ENCODE data around the gene HDAC8.

Gene HDAC8

DNA sequence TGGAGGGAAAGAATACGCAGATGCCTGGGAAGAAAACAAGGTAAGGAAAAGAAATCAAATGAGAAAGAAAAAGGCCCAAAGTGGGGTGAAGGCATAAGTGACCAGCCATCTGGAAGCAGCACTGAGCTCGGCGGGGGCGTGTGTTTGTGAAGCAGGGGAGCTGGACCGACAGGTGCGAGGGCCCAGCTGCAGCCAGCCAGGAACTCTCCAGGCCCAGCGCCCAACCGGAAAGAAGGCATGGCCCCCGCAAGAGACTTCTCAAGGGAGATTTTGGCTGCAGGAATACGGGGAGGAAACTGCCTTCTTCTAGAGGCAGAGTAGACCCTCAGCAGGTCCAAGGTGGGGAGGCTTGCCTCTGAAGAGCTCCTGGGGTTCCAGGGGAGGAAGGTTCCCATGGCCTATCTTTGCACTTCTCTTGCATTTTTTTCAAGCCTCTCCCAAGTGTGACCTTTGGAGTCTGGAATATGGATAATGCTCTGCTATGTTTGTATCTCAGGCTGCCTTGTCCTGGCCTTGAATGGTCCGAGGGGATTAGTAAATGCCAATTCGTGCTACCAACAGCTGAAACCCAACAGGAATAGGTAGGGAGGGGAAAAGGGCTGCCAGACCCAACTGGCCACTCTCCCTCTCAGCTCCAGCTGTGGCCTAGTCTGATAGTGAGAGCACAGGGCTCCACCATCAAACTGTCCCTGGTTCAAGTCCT is 256.1 kb downstream of the HDAC8 start:
- Histone ChIP-seq H3K4me3 (ENCODE audit: low read depth in 1 of 5, low read length in 5 of 5) (no peak overlapping the region), H3K36me3 (ENCODE audit: control insufficient read depth in 5 of 5, insufficient read depth in 5 of 5, low read length in 5 of 5) (no peaks in the 10 kb centered on the region), H3K27ac (ENCODE audit: low read depth, low read length) (no peak overlapping the region), H3K27me3 (ENCODE audit: control insufficient read depth in 5 of 5, insufficient read depth in 4 of 5, low read length in 5 of 5) (peaks cover 4 to 27% (median 18%) of the 10 kb centered on the region in 5 donors), H3K9me3 (ENCODE audit: control insufficient read depth in 5 of 5, low read length in 5 of 5) (no peaks in the 10 kb centered on the region), H3K4me1 (ENCODE audit: control insufficient read depth in 5 of 5, insufficient read depth in 5 of 5, low read length in 5 of 5) (peaks cover 0 to 6% (median 0%) of the 10 kb centered on the region in 5 donors), H3K9ac (ENCODE audit: low read length in 5 of 5) (no peak overlapping the region)

DNA sequence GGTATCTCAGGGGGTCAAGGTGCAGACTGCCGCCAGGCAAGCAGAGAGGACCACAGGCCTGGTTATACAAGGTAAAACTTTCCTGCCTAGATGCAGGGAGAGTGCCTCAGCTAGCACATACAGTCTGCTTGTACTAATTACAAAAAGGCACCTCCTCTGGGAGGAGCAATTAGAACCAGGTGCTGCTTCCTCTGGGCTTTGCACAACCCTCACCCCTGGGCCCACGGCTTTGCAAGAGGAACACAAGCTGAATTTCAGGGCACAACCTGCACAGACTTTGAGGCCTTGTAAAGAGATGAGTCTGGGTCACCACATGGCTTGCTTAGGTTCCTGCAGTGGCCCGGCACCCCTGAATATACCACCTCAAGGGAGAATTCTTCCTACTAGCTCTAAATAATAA is 257.8 kb downstream of the HDAC8 start:
- Histone ChIP-seq H3K9ac (ENCODE audit: low read length in 5 of 5) (no peak overlapping the region), H3K4me3 (ENCODE audit: low read depth in 1 of 5, low read length in 5 of 5) (no peak overlapping the region), H3K4me1 (ENCODE audit: control insufficient read depth in 5 of 5, insufficient read depth in 5 of 5, low read length in 5 of 5) (peaks cover 0 to 6% (median 0%) of the 10 kb centered on the region in 5 donors), H3K27ac (ENCODE audit: low read depth, low read length) (no peak overlapping the region), H3K9me3 (ENCODE audit: control insufficient read depth in 5 of 5, low read length in 5 of 5) (no peaks in the 10 kb centered on the region), H3K36me3 (ENCODE audit: control insufficient read depth in 5 of 5, insufficient read depth in 5 of 5, low read length in 5 of 5) (no peaks in the 10 kb centered on the region), H3K27me3 (ENCODE audit: control insufficient read depth in 5 of 5, insufficient read depth in 4 of 5, low read length in 5 of 5) (peaks cover 4 to 27% (median 18%) of the 10 kb centered on the region in 5 donors)

DNA sequence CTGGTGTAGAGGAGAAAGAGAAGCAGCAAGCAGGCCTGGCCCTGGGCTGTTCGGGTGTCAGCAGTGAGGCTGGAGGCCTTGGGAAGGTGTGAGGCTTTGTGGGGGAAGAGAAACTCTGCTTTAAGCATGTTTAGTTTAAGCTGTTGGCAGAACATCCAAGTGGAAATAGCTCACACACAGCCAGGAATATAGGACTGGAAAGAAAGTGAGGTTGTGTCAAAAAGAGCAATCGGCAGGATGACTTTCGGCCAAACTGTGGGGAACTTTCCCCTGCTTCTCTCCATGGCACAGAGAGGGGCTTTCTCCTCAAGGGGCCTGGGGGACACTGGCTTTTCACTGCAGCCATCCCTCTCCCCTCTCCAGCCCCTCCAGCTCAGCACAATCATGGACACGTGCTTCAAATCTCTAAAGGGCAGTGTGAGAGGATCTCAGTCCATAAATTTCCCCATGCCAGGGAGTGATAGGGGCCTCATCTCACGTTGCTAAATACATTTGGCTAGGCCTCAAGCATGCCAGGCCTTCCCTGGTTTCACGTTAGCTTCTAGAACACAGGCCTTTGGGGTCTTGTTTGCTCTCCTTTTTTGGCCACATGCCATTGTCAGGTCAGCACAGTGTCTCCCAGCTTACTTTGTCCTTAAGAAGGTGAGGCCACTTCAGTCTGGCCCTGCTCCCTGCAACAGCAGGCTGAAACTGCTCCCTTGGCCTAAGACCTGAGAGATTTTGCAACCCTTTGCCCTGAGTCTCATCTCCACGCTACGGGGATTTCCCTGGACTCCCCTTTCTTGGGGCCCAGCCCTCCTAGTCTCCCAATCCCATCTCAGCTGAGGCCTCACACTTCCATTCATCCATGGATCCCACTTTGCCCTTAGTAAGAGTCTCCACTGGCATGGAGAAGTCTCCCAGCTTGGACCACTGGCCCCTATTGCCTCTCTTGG is 258.7 kb downstream of the HDAC8 start:
- H3K27ac ChIP-seq (ENCODE audit: low read depth, low read length), result no peak overlapping the region
- H3K9me3 ChIP-seq (ENCODE audit: control insufficient read depth in 5 of 5, low read length in 5 of 5), result no peaks in the 10 kb centered on the region
- peaks cover 7 to 34% (median 25%) of the 10 kb centered on the region in 5 donors for H3K27me3 ChIP-seq (ENCODE audit: control insufficient read depth in 5 of 5, insufficient read depth in 4 of 5, low read length in 5 of 5)
- no peaks in the 10 kb centered on the region for H3K36me3 ChIP-seq (ENCODE audit: control insufficient read depth in 5 of 5, insufficient read depth in 5 of 5, low read length in 5 of 5)
- H3K4me3 ChIP-seq (ENCODE audit: low read depth in 1 of 5, low read length in 5 of 5), result no peak overlapping the region
- no peak overlapping the region for H3K9ac ChIP-seq (ENCODE audit: low read length in 5 of 5)
- peaks cover 0 to 14% (median 7%) of the 10 kb centered on the region in 5 donors for H3K4me1 ChIP-seq (ENCODE audit: control insufficient read depth in 5 of 5, insufficient read depth in 5 of 5, low read length in 5 of 5)

- H3K4me3 ChIP-seq (ENCODE audit: low read depth in 1 of 5, low read length in 5 of 5), result no peak overlapping the region
- H3K9me3 ChIP-seq (ENCODE audit: control insufficient read depth in 5 of 5, low read length in 5 of 5), result no peaks in the 10 kb centered on the region
- H3K27me3 ChIP-seq (ENCODE audit: control insufficient read depth in 5 of 5, insufficient read depth in 4 of 5, low read length in 5 of 5), result peaks cover 13 to 41% (median 29%) of the 10 kb centered on the region in 5 donors
- H3K9ac ChIP-seq (ENCODE audit: low read length in 5 of 5), result no peak overlapping the region
- no peak overlapping the region for H3K27ac ChIP-seq (ENCODE audit: low read depth, low read length)
- H3K4me1 ChIP-seq (ENCODE audit: control insufficient read depth in 5 of 5, insufficient read depth in 5 of 5, low read length in 5 of 5), result peaks cover 2 to 26% (median 20%) of the 10 kb centered on the region in 5 donors
- H3K36me3 ChIP-seq (ENCODE audit: control insufficient read depth in 5 of 5, insufficient read depth in 5 of 5, low read length in 5 of 5), result no peaks in the 10 kb centered on the region
Observed at GRCh38 chrX:72312311-72312940, 260.2 kb downstream of the HDAC8 start.

- Histone ChIP-seq H3K9me3 (ENCODE audit: control insufficient read depth in 5 of 5, low read length in 5 of 5) (no peaks in the 10 kb centered on the region), H3K36me3 (ENCODE audit: control insufficient read depth in 5 of 5, insufficient read depth in 5 of 5, low read length in 5 of 5) (no peaks in the 10 kb centered on the region), H3K27me3 (ENCODE audit: control insufficient read depth in 5 of 5, insufficient read depth in 4 of 5, low read length in 5 of 5) (peaks cover 27 to 49% (median 37%) of the 10 kb centered on the region in 5 donors), H3K27ac (ENCODE audit: low read depth, low read length) (no peak overlapping the region), H3K4me1 (ENCODE audit: control insufficient read depth in 5 of 5, insufficient read depth in 5 of 5, low read length in 5 of 5) (peaks cover 2 to 50% (median 41%) of the 10 kb centered on the region in 5 donors), H3K9ac (ENCODE audit: low read length in 5 of 5) (no peak overlapping the region), H3K4me3 (ENCODE audit: low read depth in 1 of 5, low read length in 5 of 5) (peak overlapping the region; percentile 42 to 57 (median 51))
Observed at GRCh38 chrX:72309297-72310071, 263.2 kb downstream of the HDAC8 start.

GRCh38 chrX:72308566-72309296 is 263.9 kb downstream of the HDAC8 start:
- Histone ChIP-seq H3K27me3 (ENCODE audit: control insufficient read depth in 5 of 5, insufficient read depth in 4 of 5, low read length in 5 of 5) (peaks cover 28 to 55% (median 30%) of the 10 kb centered on the region in 5 donors), H3K9ac (ENCODE audit: low read length in 5 of 5) (peak overlapping the region in 2 of 5 donors; percentile 7 to 16), H3K9me3 (ENCODE audit: control insufficient read depth in 5 of 5, low read length in 5 of 5) (no peaks in the 10 kb centered on the region), H3K4me3 (ENCODE audit: low read depth in 1 of 5, low read length in 5 of 5) (peak overlapping the region; percentile 50 to 57 (median 53)), H3K4me1 (ENCODE audit: control insufficient read depth in 5 of 5, insufficient read depth in 5 of 5, low read length in 5 of 5) (peaks cover 2 to 44% (median 42%) of the 10 kb centered on the region in 5 donors), H3K27ac (ENCODE audit: low read depth, low read length) (no peak overlapping the region), H3K36me3 (ENCODE audit: control insufficient read depth in 5 of 5, insufficient read depth in 5 of 5, low read length in 5 of 5) (no peaks in the 10 kb centered on the region)

DNA sequence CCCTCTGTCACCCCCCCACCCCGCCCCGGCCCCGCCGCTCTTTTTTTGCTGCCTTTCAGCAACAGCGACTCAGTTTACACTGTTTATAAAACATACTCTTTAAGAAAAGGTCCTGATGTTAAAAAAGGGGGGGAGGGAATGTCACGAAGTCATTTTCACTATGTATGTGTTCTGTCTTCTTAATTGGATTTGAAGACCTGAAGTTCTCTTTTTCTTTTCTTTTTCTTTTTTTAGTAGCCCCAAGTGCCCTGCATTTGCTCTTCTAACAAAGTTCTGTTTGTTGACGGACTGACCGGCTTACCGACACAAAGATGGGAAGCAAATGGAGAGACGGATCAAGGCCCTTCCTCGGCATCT is 264.5 kb downstream of the HDAC8 start:
- Histone ChIP-seq H3K27ac (ENCODE audit: low read depth, low read length) (no peak overlapping the region), H3K27me3 (ENCODE audit: control insufficient read depth in 5 of 5, insufficient read depth in 4 of 5, low read length in 5 of 5) (peaks cover 28 to 60% (median 36%) of the 10 kb centered on the region in 5 donors), H3K36me3 (ENCODE audit: control insufficient read depth in 5 of 5, insufficient read depth in 5 of 5, low read length in 5 of 5) (no peaks in the 10 kb centered on the region), H3K9ac (ENCODE audit: low read length in 5 of 5) (peak overlapping the region in 2 of 5 donors; percentile 7 to 16), H3K9me3 (ENCODE audit: control insufficient read depth in 5 of 5, low read length in 5 of 5) (no peaks in the 10 kb centered on the region), H3K4me3 (ENCODE audit: low read depth in 1 of 5, low read length in 5 of 5) (peak overlapping the region in 4 of 5 donors; percentile 47 to 55 (median 52)), H3K4me1 (ENCODE audit: control insufficient read depth in 5 of 5, insufficient read depth in 5 of 5, low read length in 5 of 5) (peaks cover 2 to 44% (median 42%) of the 10 kb centered on the region in 5 donors)

DNA sequence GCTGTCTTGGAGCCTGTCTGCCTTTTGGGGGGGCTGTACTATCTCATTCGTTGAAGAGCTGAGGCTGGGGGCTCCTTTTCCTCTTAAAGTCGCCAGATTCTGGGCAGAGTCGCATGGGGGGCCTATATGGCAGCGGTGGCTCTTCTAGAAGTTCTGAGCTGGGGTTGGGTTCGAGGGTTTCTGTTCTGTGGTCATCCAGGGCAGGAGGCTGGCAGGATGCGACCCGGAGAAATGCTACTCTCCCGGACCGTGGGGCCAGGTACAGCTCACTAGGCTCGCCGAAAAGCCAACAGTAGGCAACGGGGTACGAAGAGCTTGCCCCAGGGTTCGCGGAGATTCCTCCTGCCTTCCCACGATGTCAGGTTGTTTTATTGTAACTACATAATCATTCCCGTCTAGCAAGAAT is 265.0 kb downstream of the HDAC8 start:
- Histone ChIP-seq H3K36me3 (ENCODE audit: control insufficient read depth in 5 of 5, insufficient read depth in 5 of 5, low read length in 5 of 5) (no peaks in the 10 kb centered on the region), H3K4me1 (ENCODE audit: control insufficient read depth in 5 of 5, insufficient read depth in 5 of 5, low read length in 5 of 5) (peaks cover 2 to 44% (median 42%) of the 10 kb centered on the region in 5 donors), H3K27me3 (ENCODE audit: control insufficient read depth in 5 of 5, insufficient read depth in 4 of 5, low read length in 5 of 5) (peaks cover 28 to 63% (median 41%) of the 10 kb centered on the region in 5 donors), H3K27ac (ENCODE audit: low read depth, low read length) (no peak overlapping the region), H3K4me3 (ENCODE audit: low read depth in 1 of 5, low read length in 5 of 5) (peak overlapping the region; percentile 63 to 70 (median 68)), H3K9ac (ENCODE audit: low read length in 5 of 5) (peak overlapping the region in 2 of 5 donors; percentile 25 to 30), H3K9me3 (ENCODE audit: control insufficient read depth in 5 of 5, low read length in 5 of 5) (no peaks in the 10 kb centered on the region)
